HG03139 (cell line): ENCODE measurements around the gene STAM.

Source experiments
- ATAC-seq: cut with Tn5 transposase; IDR thresholded peaks from one replicate; pipeline ENCODE4 v1.9.1; 2021; ENCODE audit not compliant: unreplicated experiment

The STAM gene

GRCh38 chr10:17758200-17758599 is 114.2 kb downstream of the STAM start:
- ATAC-seq: no peak

- no peak for ATAC-seq
Measured at GRCh38 chr10:17758896-17759295, 114.9 kb downstream of the STAM start.

- ATAC-seq: no peak
Measured at GRCh38 chr10:17764142-17764541, 120.2 kb downstream of the STAM start.

GRCh38 chr10:17765602-17766001 is 121.7 kb downstream of the STAM start:
- no peak for ATAC-seq
